Right lobe of liver (tissue), 6 donors: ENCODE results near the gene R3HCC1L. TPM values are rescaled to one million over a fixed set of nuclear protein-coding genes. Genes with fewer than 3 reads are reported as not detected.

Experiments used
- ATAC-seq, 4 donors: fragments of 200-7000 bp; cut with Tn5 transposase; one replicate each; pipeline ENCODE4 v1.9.1; 2020; ENCODE audit warnings: mild to moderate bottlenecking in 4 of 4, moderate library complexity in 4 of 4
- DNase-seq, 3 donors: peaks; one replicate each; pipeline ENCODE4 v3.0.0-alpha.2; 2020
- H3K27ac ChIP-seq, 3 donors: fragments of 200-600 bp; one replicate each; pipeline ENCODE4 v1.8.0; 2022
- H3K27me3 ChIP-seq, 2 donors: fragments of 200-600 bp; one replicate each; pipeline ENCODE4 v1.8.0; 2022
- H3K36me3 ChIP-seq, 4 donors: fragments of 200-600 bp; sonication (generic) in 1 of 4; one replicate each; pipeline versions ENCODE4 v1.5.1 to v1.8.0; 2017 to 2022; ENCODE audit warnings: control low read depth in 1 of 4
- H3K4me1 ChIP-seq, 4 donors: fragments of 200-600 bp; sonication (generic) in 1 of 4; one replicate each; pipeline versions ENCODE4 v1.5.1 to v1.8.0; 2017 to 2022; ENCODE audit warnings: control low read depth in 1 of 4
- H3K4me3 ChIP-seq, 3 donors: fragments of 200-600 bp; one replicate each; pipeline ENCODE4 v1.8.0; 2022
- H3K9me3 ChIP-seq, 4 donors: fragments of 200-600 bp; sonication (generic) in 1 of 4; one replicate each; pipeline versions ENCODE4 v1.5.1 to v1.8.0; 2017 to 2022; ENCODE audit warnings: control low read depth in 1 of 4
- CTCF ChIP-seq, 4 donors: fragments of 200-600 bp in 3 of 4; fragments of 450-650 bp in 1 of 4; IDR thresholded peaks; one replicate each; pipeline versions ENCODE4 v1.5.1 to v1.8.0; 2016 to 2022; ENCODE audit warnings: antibody characterized with exemption in 4 of 4, mild to moderate bottlenecking in 2 of 4
- POLR2A ChIP-seq: fragments of 450-650 bp; IDR thresholded peaks from one replicate; pipeline ENCODE4 v1.6.1; 2017; ENCODE audit warnings: antibody characterized with exemption, mild to moderate bottlenecking
- WGBS: methylation state at CpG from one replicate; pipeline ENCODE4 v1.1.6; 2018; ENCODE audit warnings: low coverage, low lambda C conversion rate; ENCODE audit not compliant: insufficient coverage; ENCODE audit errors: missing lambda C conversion rate; 5-methylcytosine and 5-hydroxymethylcytosine counted together
- intact Hi-C, 2 donors: fragments of 100-400 bp; cut with DNase I; formaldehyde crosslinking; loops; one replicate each; pipeline versions ENCODE4 v1.11.2 to v1.14.1; 2022
- total RNA-seq, 6 experiments: library from RNA; depleted of rRNA in 2 of 6; stranded (reverse); fragments of >200 nt in 2 of 6; fragmentation: NEBNext Ultra II Directional in 3 of 6; extraction: Animal tissue kit (Norgen Biotek cat#: 25700) in 3 of 6; gene quantifications; one replicate each; pipeline versions ENCODE4 v1.1.0 to v1.2.4, GENCODE V29; 2016 to 2023
- donor health status: DM: no; HTN: yes; CAD: no.
- donor health status: DM: no; HTN: no; CAD: no.
- donor health status: DM: no; HTN: no; CAD: no.
- donor health status: DM: no; HTN: yes; CAD: no.
- donor health status: DM: no; HTN: yes; CAD: no.

R3HCC1L gene
- total RNA-seq, 6 experiments from 2014 or later: 5.0 to 6.5 (median 5.5) TPM

DNA sequence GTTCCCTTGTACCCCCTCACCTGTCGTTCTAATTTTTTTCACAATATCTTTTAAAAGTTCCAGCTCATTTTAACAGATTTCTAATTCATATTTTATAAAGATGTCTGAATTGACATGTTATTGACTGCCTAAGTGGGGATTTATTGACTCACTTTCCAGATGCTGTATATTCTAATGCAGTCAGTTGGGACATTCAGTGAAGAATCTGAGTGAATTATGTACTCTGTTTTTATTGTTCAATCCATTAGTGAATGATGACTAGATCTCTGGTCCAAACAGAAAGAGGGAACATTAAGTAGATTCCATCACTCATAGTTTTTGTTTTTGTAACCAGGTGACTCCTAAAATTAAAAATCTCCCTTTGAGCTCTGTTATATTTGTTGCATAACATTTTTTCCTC is 79.3 kb downstream of the R3HCC1L start:
- DNase-seq: no peak
- intact Hi-C loops: no loop called here
- TF ChIP-seq POLR2A (no peak), CTCF (IDR thresholded peaks at IDR 0.05) (no peak)

DNA sequence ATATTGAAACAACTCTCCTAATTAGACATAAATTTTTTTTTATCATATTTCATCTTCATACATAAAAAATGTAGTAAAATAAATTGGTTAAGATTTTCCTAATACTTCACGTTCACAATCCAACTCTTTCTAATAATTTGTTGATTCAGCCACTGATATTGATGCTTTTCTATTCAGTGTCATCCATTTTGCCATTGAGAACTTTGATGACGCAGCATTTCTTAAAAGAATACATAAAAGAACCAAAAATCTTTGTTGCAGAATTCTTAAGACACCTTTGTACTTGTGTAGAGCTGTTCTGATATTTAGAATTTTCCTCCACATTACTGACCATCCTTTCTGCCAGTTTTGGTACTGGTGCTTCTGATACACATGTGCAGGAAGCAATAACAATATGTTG is 80.9 kb downstream of the R3HCC1L start:
- Histone ChIP-seq H3K4me1 (no peaks in the 10 kb centered on the region), H3K9me3 (peaks cover 0 to 4% (median 0%) of the 10 kb centered on the region in 4 donors), H3K4me3 (no peak overlapping the region), H3K27me3 (no peaks in the 10 kb centered on the region), H3K36me3 (peaks cover 0 to 3% (median 0%) of the 10 kb centered on the region in 4 donors), H3K27ac (no peak overlapping the region)
- intact Hi-C loops: no loop called here
- TF ChIP-seq CTCF (IDR thresholded peaks at IDR 0.05) (no peak), POLR2A (no peak)
- DNase-seq (no peak), ATAC-seq (no peak)
- WGBS: 86% methylated on average over 2 of the region's 2 CpGs

More for the DNA sequence above, 79.3 kb downstream of the R3HCC1L start:
- Histone ChIP-seq H3K9me3 (no peaks in the 10 kb centered on the region), H3K4me1 (no peaks in the 10 kb centered on the region), H3K4me3 (no peak overlapping the region), H3K27ac (no peak overlapping the region), H3K27me3 (no peaks in the 10 kb centered on the region), H3K36me3 (peaks cover 0 to 3% (median 1%) of the 10 kb centered on the region in 4 donors)
- WGBS: 93% methylated on average over 1 of the region's 1 CpG
- ATAC-seq: no peak

- H3K4me1 ChIP-seq: no peaks in the 10 kb centered on the region
- TF ChIP-seq POLR2A (no peak), CTCF (IDR thresholded peaks at IDR 0.05) (no peak)
- H3K27ac ChIP-seq: no peak overlapping the region
- 40% methylated on average over 1 of the region's 1 CpG for WGBS
- DNase-seq (no peak), ATAC-seq (no peak)
- H3K4me3 ChIP-seq: no peak overlapping the region
- intact Hi-C loops: no loop called here
- H3K36me3 ChIP-seq: peaks cover 0 to 3% (median 0%) of the 10 kb centered on the region in 4 donors
- H3K9me3 ChIP-seq: peaks cover 0 to 4% (median 0%) of the 10 kb centered on the region in 4 donors
- no peaks in the 10 kb centered on the region for H3K27me3 ChIP-seq
Measured at GRCh38 chr10:98217801-98218200, 83.3 kb downstream of the R3HCC1L start.

GRCh38 chr10:98223874-98224273 is 89.4 kb downstream of the R3HCC1L start:
- DNase-seq: no peak
- ATAC-seq: no peak
- no peaks in the 10 kb centered on the region for H3K4me1 ChIP-seq
- no peaks in the 10 kb centered on the region for H3K36me3 ChIP-seq
- H3K9me3 ChIP-seq: peaks cover 0 to 4% (median 0%) of the 10 kb centered on the region in 4 donors
- H3K27ac ChIP-seq: no peak overlapping the region
- no peaks in the 10 kb centered on the region for H3K27me3 ChIP-seq
- intact Hi-C loops: no loop called here
- no peak overlapping the region for H3K4me3 ChIP-seq
- WGBS: 90% methylated on average over 2 of the region's 6 CpGs
- TF ChIP-seq CTCF (IDR thresholded peaks at IDR 0.05): no peak
- no peak for TF ChIP-seq POLR2A

- 85% methylated on average over 2 of the region's 2 CpGs for WGBS
- no peak overlapping the region for H3K27ac ChIP-seq
- H3K9me3 ChIP-seq: peaks cover 0 to 4% (median 0%) of the 10 kb centered on the region in 4 donors
- no peaks in the 10 kb centered on the region for H3K36me3 ChIP-seq
- intact Hi-C loops: no loop called here
- no peaks in the 10 kb centered on the region for H3K27me3 ChIP-seq
- DNase-seq (no peak), ATAC-seq (no peak)
- H3K4me3 ChIP-seq: no peak overlapping the region
- no peak for TF ChIP-seq POLR2A
- TF ChIP-seq CTCF (IDR thresholded peaks at IDR 0.05): no peak
- H3K4me1 ChIP-seq: no peaks in the 10 kb centered on the region
Measured at GRCh38 chr10:98224509-98224908, 90.1 kb downstream of the R3HCC1L start.
